SU-DHL-6 (cell line): ENCODE measurements around the gene GPR148.

Experiments used
- H2AFZ ChIP-seq: fragments of 200-600 bp; sonication (generic); 2 replicates; pipeline ENCODE4 v1.6.1; 2014; ENCODE audit warnings: low read depth, mild to moderate bottlenecking, moderate library complexity, mixed read lengths, antibody characterized with exemption, low read length; ENCODE audit not compliant: severe bottlenecking
- H3F3A ChIP-seq: fragments of 200-600 bp; shearing (Covaris generic); 2 replicates; pipeline ENCODE4 v1.6.0; 2016; ENCODE audit warnings: antibody characterized with exemption, mild to moderate bottlenecking; ENCODE audit not compliant: insufficient read depth
- H3K27ac ChIP-seq: fragments of 200-600 bp; sonication (generic); 2 replicates; pipeline ENCODE4 v1.5.1; 2016; ENCODE audit warnings: low read depth, mild to moderate bottlenecking, low read length, moderate library complexity, mixed read lengths
- H3K27me3 ChIP-seq: fragments of 200-600 bp; sonication (generic), shearing (Covaris generic); 2 replicates; pipeline ENCODE4 v1.6.0; 2014; ENCODE audit warnings: mild to moderate bottlenecking, low read length
- H3K36me3 ChIP-seq: fragments of 200-600 bp; sonication (generic); 2 replicates; pipeline ENCODE4 v1.6.1; 2014; ENCODE audit warnings: mild to moderate bottlenecking, low read length, mixed read lengths
- H3K4me2 ChIP-seq: fragments of 300-600, 200-600 bp; shearing (Covaris generic), sonication (generic); 2 replicates; pipeline ENCODE4 v1.6.0; 2014; ENCODE audit warnings: low read length, low read depth, mild to moderate bottlenecking; ENCODE audit not compliant: poor library complexity, severe bottlenecking
- H3K4me3 ChIP-seq: fragments of 200-600 bp; sonication (generic); 2 replicates; pipeline ENCODE4 v1.5.1; 2014; ENCODE audit warnings: antibody characterized with exemption, low read length, mild to moderate bottlenecking, mixed read lengths; ENCODE audit not compliant: insufficient read depth, poor library complexity, severe bottlenecking
- H3K79me2 ChIP-seq: fragments of 200-600 bp; sonication (generic); 2 replicates; pipeline ENCODE4 v1.6.1; 2014; ENCODE audit warnings: mild to moderate bottlenecking, low read length, moderate library complexity; ENCODE audit not compliant: insufficient read depth
- H3K9ac ChIP-seq: fragments of 200-600 bp; sonication (generic); 2 replicates; pipeline ENCODE4 v1.7.0; 2014; ENCODE audit warnings: mild to moderate bottlenecking, low read length
- H3K9me2 ChIP-seq: fragments of 200-600 bp; sonication (generic); replicated peaks from 2 replicates; pipeline ENCODE4 v1.6.1; 2014; ENCODE audit warnings: low read length; ENCODE audit not compliant: insufficient read depth
- H3K9me3 ChIP-seq: fragments of 200-600 bp; sonication (generic); 2 replicates; pipeline ENCODE4 v1.6.1; 2014; ENCODE audit warnings: low read length, mixed read lengths; ENCODE audit not compliant: insufficient read depth
- H4K20me1 ChIP-seq: fragments of 200-600 bp; sonication (generic); 2 replicates; pipeline ENCODE4 v1.6.1; 2014; ENCODE audit warnings: low read depth, mild to moderate bottlenecking, antibody characterized with exemption, low read length, moderate library complexity, mixed read lengths
- CTCF ChIP-seq: fragments of 200-600 bp; sonication (generic); IDR thresholded peaks from one replicate; pipeline ENCODE4 v1.5.1; 2017; ENCODE audit warnings: antibody characterized with exemption, mild to moderate bottlenecking, low read length, moderate library complexity; ENCODE audit not compliant: insufficient read depth, poor library complexity, severe bottlenecking
- EZH2phosphoT487 ChIP-seq: fragments of 200-600 bp; sonication (generic), shearing (Covaris generic); conservative IDR thresholded peaks from 2 replicates; pipeline ENCODE4 v1.6.1; 2018; ENCODE audit warnings: mild to moderate bottlenecking, antibody characterized with exemption, low read length, moderate library complexity, mixed read lengths

The GPR148 gene

DNA sequence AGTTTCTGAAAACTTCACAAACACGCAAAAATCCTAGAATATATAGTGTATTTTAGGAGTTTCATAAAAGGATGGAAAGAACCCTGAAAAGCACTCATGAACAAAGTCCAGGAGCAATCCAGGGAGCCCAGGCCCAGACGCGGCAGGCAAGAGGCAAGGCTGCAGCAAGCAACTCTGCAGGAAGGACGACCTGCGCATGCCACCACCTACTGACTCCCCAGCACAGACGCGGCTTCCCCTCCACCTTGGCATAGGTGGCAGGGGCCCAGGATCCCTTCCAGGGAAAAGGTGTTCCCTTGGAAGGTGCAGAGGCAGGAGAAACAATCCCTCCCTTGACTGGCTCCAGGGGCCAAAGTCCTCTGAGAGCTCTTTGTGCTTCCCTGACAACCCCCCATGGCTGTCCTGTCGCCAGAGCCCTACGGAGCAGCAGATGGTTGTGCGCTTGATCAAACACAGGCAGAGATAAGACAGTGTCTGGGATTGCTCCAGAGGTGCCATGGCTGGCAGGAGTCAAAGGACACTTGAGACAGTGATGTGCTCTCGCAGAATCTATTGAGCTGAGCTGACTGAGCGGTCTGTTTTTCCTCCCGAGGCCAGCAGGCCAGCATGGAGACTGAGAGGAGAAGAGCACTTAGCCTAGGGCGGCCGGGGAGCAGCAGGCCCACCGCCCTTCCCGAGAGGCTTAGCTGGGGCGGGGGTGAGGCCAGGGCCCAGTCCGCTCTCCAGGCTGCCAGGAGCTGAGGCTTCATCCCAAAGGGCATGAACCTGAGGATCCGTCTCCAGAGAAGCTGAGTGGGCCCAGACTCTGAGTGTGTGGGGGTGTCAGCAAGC, 15.6 kb downstream of the GPR148 start:
- no peak for TF ChIP-seq CTCF
- TF ChIP-seq EZH2phosphoT487: no peak
- H3K27me3 ChIP-seq: no peaks in the 10 kb centered on the region

DNA sequence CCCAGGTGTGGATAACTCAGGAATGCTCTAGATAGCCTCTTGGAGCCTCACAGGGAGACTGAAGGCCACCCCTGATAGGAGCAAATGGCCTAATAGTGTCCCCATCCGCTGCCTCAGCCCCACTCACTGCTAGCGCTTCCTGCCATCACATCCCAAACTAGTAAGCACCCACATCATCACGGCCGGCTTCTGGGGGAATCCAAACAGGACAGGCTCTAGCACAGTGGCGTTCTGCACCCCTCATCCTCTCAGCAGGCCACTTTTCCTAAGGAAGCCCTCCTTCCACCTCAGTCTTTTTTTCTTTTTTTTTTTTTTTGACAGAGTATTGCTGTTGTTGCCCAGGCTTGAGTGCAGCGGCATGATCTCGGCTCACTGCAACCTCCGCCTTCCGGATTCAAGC, 20.2 kb downstream of the GPR148 start:
- H4K20me1 ChIP-seq: no peaks in the 10 kb centered on the region
- H3K79me2 ChIP-seq: no peaks in the 10 kb centered on the region
- H3K27ac ChIP-seq: no peak overlapping the region
- H3K36me3 ChIP-seq: no peaks in the 10 kb centered on the region
- H3K4me3 ChIP-seq: no peak overlapping the region
- no peak overlapping the region for H3K4me2 ChIP-seq
- no peaks in the 10 kb centered on the region for H3K9me2 ChIP-seq
- TF ChIP-seq EZH2phosphoT487 (no peak), CTCF (no peak)
- no peaks in the 10 kb centered on the region for H3K27me3 ChIP-seq
- no peak overlapping the region for H2AFZ ChIP-seq
- H3K9ac ChIP-seq: no peak overlapping the region
- H3F3A ChIP-seq: no peaks in the 10 kb centered on the region
- no peaks in the 10 kb centered on the region for H3K9me3 ChIP-seq

More for the DNA sequence above, 15.6 kb downstream of the GPR148 start:
- no peaks in the 10 kb centered on the region for H3K79me2 ChIP-seq
- no peaks in the 10 kb centered on the region for H4K20me1 ChIP-seq
- H3K4me2 ChIP-seq: no peak overlapping the region
- H3K9me3 ChIP-seq: no peaks in the 10 kb centered on the region
- H2AFZ ChIP-seq: no peak overlapping the region
- H3K36me3 ChIP-seq: no peaks in the 10 kb centered on the region
- H3F3A ChIP-seq: no peaks in the 10 kb centered on the region
- H3K9me2 ChIP-seq: no peaks in the 10 kb centered on the region
- H3K4me3 ChIP-seq: no peak overlapping the region
- H3K27ac ChIP-seq: no peak overlapping the region
- no peak overlapping the region for H3K9ac ChIP-seq

- no peaks in the 10 kb centered on the region for H4K20me1 ChIP-seq
- no peak overlapping the region for H2AFZ ChIP-seq
- H3K9ac ChIP-seq: no peak overlapping the region
- no peaks in the 10 kb centered on the region for H3K36me3 ChIP-seq
- H3K9me2 ChIP-seq: no peaks in the 10 kb centered on the region
- H3K4me3 ChIP-seq: no peak overlapping the region
- H3K27me3 ChIP-seq: no peaks in the 10 kb centered on the region
- H3K79me2 ChIP-seq: no peaks in the 10 kb centered on the region
- H3F3A ChIP-seq: no peaks in the 10 kb centered on the region
- no peak overlapping the region for H3K4me2 ChIP-seq
- TF ChIP-seq EZH2phosphoT487 (no peak), CTCF (no peak)
- H3K27ac ChIP-seq: no peak overlapping the region
- no peaks in the 10 kb centered on the region for H3K9me3 ChIP-seq
Observed at GRCh38 chr2:130749641-130750040, 20.8 kb downstream of the GPR148 start.
